Caco-2 (cell line): ENCODE measurements around the gene SPG7. TPM values are rescaled to one million over a fixed set of nuclear protein-coding genes. Genes with fewer than 3 reads are reported as not detected.

Experiments
- BruUV-seq: library from RNA; stranded (reverse); fragments of 400-500 nt; replicated peaks from 2 replicates; lab custom pipeline; 2021; lab: Mats Ljungman, UMichigan
- CTCF ChIA-PET: fragments of 300-600 bp; sonication (Branson Sonifier 250); formaldehyde crosslinking; loops from one replicate; lab custom pipeline; 2022; ENCODE audit warnings: antibody characterized with exemption; lab: Charles Lee
- POLR2A ChIA-PET: fragments of 300-600 bp; sonication (Branson Sonifier 250); formaldehyde crosslinking; loops from one replicate; lab custom pipeline; 2022; ENCODE audit warnings: antibody characterized with exemption; lab: Charles Lee
- DNase-seq, 2 experiments: peaks; one replicate each; pipeline versions ENCODE4 v3.0.0 to v3.0.0-alpha.2; 2020 to 2022
- H3K27me3 ChIP-seq: replicated peaks from 2 replicates; pipeline ENCODE4 v1.6.0; 2011; ENCODE audit warnings: low read length; ENCODE audit not compliant: control insufficient read depth, insufficient read depth
- H3K36me3 ChIP-seq: 2 replicates; pipeline ENCODE4 v1.5.1; 2011; ENCODE audit warnings: low read length; ENCODE audit not compliant: control insufficient read depth, insufficient read depth
- H3K4me1 ChIP-seq: fragments of 250-450 bp; sonication (Bioruptor Pico); 2 replicates; pipeline ENCODE4 v1.5.1; 2020; ENCODE audit warnings: mild to moderate bottlenecking
- H3K4me3 ChIP-seq: 2 replicates; pipeline ENCODE4 v1.5.1; 2011; ENCODE audit warnings: low read depth, mild to moderate bottlenecking, control low read depth, low read length
- H3K9me3 ChIP-seq: fragments of 250-450 bp; sonication (Bioruptor Pico); 2 replicates; pipeline ENCODE4 v1.5.1; 2020; ENCODE audit warnings: mild to moderate bottlenecking, moderate library complexity
- H3K27ac Mint-ChIP-seq: one replicate; pipeline ENCODE4 v1.8.0; 2022; ENCODE audit warnings: mixed read lengths; ENCODE audit not compliant: unreplicated experiment
- H3K27me3 Mint-ChIP-seq: one replicate; pipeline ENCODE4 v1.8.0; 2022; ENCODE audit warnings: mixed read lengths; ENCODE audit not compliant: insufficient read depth, unreplicated experiment
- H3K36me3 Mint-ChIP-seq: one replicate; pipeline ENCODE4 v1.8.0; 2022; ENCODE audit warnings: mild to moderate bottlenecking, mixed read lengths; ENCODE audit not compliant: insufficient read depth, unreplicated experiment
- H3K4me1 Mint-ChIP-seq: one replicate; pipeline ENCODE4 v1.8.0; 2022; ENCODE audit warnings: low read depth, mixed read lengths; ENCODE audit not compliant: unreplicated experiment
- H3K4me3 Mint-ChIP-seq: one replicate; pipeline ENCODE4 v1.8.0; 2022; ENCODE audit warnings: mild to moderate bottlenecking, moderate library complexity, mixed read lengths; ENCODE audit not compliant: unreplicated experiment
- H3K9me3 Mint-ChIP-seq: one replicate; pipeline ENCODE4 v1.8.0; 2022; ENCODE audit warnings: mixed read lengths; ENCODE audit not compliant: unreplicated experiment
- CTCF ChIP-seq, 2 experiments: fragments of 200-600 bp in 1 of 2; IDR thresholded peaks; 1 replicate in 1 of 2; 2 replicates in 1 of 2; pipeline versions ENCODE4 v1.5.1 to v1.8.0; 2011 to 2022; ENCODE audit warnings: antibody characterized with exemption in 1 of 2, control low read depth in 1 of 2, inconsistent platforms in 1 of 2, low read depth in 1 of 2, low read length in 1 of 2, mild to moderate bottlenecking in 1 of 2, moderate library complexity in 1 of 2; ENCODE audit not compliant: insufficient read depth in 1 of 2, severe bottlenecking in 1 of 2, unreplicated experiment in 1 of 2
- intact Hi-C: fragments of 100-400 bp; cut with micrococcal nuclease; formaldehyde crosslinking; loops from one replicate; pipeline ENCODE4 v1.10.0; 2022; ENCODE audit not compliant: unreplicated experiment
- total RNA-seq: library from RNA; stranded (reverse); gene quantifications from 2 replicates; pipeline ENCODE4 v1.2.3, GENCODE V29; 2022

The SPG7 gene
- total RNA-seq, 1 experiment from 2014 or later: 159 TPM

- H3K27me3 Mint-ChIP-seq: no peaks in the 10 kb centered on the region
- DNase-seq: no peak
- no peak overlapping the region for H3K4me3 Mint-ChIP-seq
- no TSS peak for BruUV-seq
- intact Hi-C loops: loop anchor here (1.0 kb wide), 1 partner anchor 70 kb away; no protein-coding TSS in a partner anchor
- no peaks in the 10 kb centered on the region for H3K9me3 Mint-ChIP-seq
- ChIA-PET CTCF (no interaction called here), POLR2A (no interaction called here)
- H3K36me3 ChIP-seq: no peaks in the 10 kb centered on the region
- H3K9me3 ChIP-seq: no peaks in the 10 kb centered on the region
- no peaks in the 10 kb centered on the region for H3K27me3 ChIP-seq
- H3K4me1 Mint-ChIP-seq: peaks cover 14% of the 10 kb centered on the region
- peaks cover 46% of the 10 kb centered on the region for H3K36me3 Mint-ChIP-seq
- peaks cover 27% of the 10 kb centered on the region for H3K4me1 ChIP-seq
- no peak overlapping the region for H3K27ac Mint-ChIP-seq
- no peak for TF ChIP-seq CTCF (IDR thresholded peaks at IDR 0.05; ENCODE audit: insufficient read depth in 1 of 2, low read depth in 1 of 2, low read length in 1 of 2, severe bottlenecking in 1 of 2, unreplicated experiment in 1 of 2)
- H3K4me3 ChIP-seq: no peak overlapping the region
Measured at GRCh38 chr16:89571636-89572035, 63.4 kb downstream of the SPG7 start.

GRCh38 chr16:89572073-89572484 lies 63.9 kb downstream of the SPG7 start:
- POLR2A ChIA-PET: no interaction called here
- H3K27me3 ChIP-seq: no peaks in the 10 kb centered on the region
- Mint-ChIP-seq H3K27ac (no peak overlapping the region), H3K27me3 (no peaks in the 10 kb centered on the region), H3K36me3 (peaks cover 42% of the 10 kb centered on the region), H3K4me1 (peaks cover 14% of the 10 kb centered on the region), H3K9me3 (no peaks in the 10 kb centered on the region), H3K4me3 (no peak overlapping the region)
- no TSS peak for BruUV-seq
- CTCF ChIA-PET: no interaction called here
- DNase-seq: no peak
- intact Hi-C loops: loop anchor here (1.0 kb wide), 1 partner anchor 69 kb away; no protein-coding TSS in a partner anchor
- no peaks in the 10 kb centered on the region for H3K36me3 ChIP-seq
- no peak overlapping the region for H3K4me3 ChIP-seq
- H3K4me1 ChIP-seq: peaks cover 27% of the 10 kb centered on the region
- no peak for TF ChIP-seq CTCF (IDR thresholded peaks at IDR 0.05; ENCODE audit: insufficient read depth in 1 of 2, low read depth in 1 of 2, low read length in 1 of 2, severe bottlenecking in 1 of 2, unreplicated experiment in 1 of 2)
- no peaks in the 10 kb centered on the region for H3K9me3 ChIP-seq

- CTCF ChIA-PET: no interaction called here
- TF ChIP-seq CTCF (IDR thresholded peaks at IDR 0.05; ENCODE audit: insufficient read depth in 1 of 2, low read depth in 1 of 2, low read length in 1 of 2, severe bottlenecking in 1 of 2, unreplicated experiment in 1 of 2): no peak
- no peaks in the 10 kb centered on the region for H3K27me3 Mint-ChIP-seq
- Histone ChIP-seq H3K36me3 (no peaks in the 10 kb centered on the region), H3K9me3 (no peaks in the 10 kb centered on the region), H3K27me3 (no peaks in the 10 kb centered on the region), H3K4me1 (peaks cover 27% of the 10 kb centered on the region), H3K4me3 (no peak overlapping the region)
- intact Hi-C loops: loop anchor here (1.0 kb wide), 1 partner anchor 69 kb away; no protein-coding TSS in a partner anchor
- H3K4me1 Mint-ChIP-seq: peaks cover 14% of the 10 kb centered on the region
- peak overlapping the region; percentile 32 for H3K4me3 Mint-ChIP-seq
- H3K27ac Mint-ChIP-seq: no peak overlapping the region
- peaks cover 38% of the 10 kb centered on the region for H3K36me3 Mint-ChIP-seq
- no peak for DNase-seq
- no peaks in the 10 kb centered on the region for H3K9me3 Mint-ChIP-seq
- POLR2A ChIA-PET: no interaction called here
- BruUV-seq: no TSS peak
Measured at GRCh38 chr16:89572485-89573205, 64.4 kb downstream of the SPG7 start.
